Fibroblast of lung (primary cell): ENCODE data around the gene RNF112.

Experiments
- CTCF ChIP-seq, 2 donors: IDR thresholded peaks in 1 of 2; conservative IDR thresholded peaks in 1 of 2; 1 replicate in 1 of 2; 2 replicates in 1 of 2; pipeline ENCODE4 v1.5.1; 2011 to 2012; ENCODE audit warnings: low read length in 2 of 2, control low read depth in 1 of 2, inconsistent platforms in 1 of 2, low read depth in 1 of 2, mild to moderate bottlenecking in 1 of 2
- EZH2 ChIP-seq: IDR thresholded peaks from 2 replicates; pipeline ENCODE4 v1.5.1; 2012; ENCODE audit warnings: low read length, control low read depth, mild to moderate bottlenecking; ENCODE audit errors: missing control alignments

DNA sequence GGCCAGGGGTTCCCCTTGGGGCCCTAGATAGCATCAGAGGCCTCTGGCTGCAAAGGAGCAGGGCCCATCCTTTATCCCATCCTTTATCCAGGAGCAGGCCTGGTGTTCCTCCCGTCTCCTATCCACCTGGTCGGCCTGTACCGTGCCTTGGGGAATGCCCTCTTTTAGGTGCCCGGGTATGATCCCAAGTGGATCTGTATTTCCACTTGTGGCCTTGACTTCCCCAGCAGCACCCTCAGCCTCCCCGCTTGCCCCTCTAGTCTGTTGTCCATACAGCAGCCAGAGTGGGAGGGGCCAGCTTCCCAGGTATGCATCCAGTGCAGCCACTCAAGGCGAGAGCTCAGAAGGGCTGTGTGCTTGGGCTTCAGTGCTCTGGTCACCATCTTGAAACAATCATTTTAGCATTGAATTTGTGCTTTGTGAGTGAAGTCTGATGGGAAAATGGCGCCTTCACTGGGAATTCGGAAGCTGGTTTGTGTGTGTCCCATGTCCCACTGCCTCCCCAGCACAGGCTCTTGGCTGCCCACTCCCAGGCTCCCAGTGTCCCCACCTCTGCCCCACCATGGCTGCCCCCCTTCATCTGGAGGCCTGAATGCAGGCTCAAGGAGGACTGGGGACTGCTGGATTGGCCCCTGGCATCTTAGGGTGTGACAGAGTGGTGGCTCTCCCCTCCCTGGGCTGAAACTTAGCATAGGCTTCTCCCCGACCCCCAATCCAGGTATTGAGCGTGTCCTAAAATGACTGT is 3.3 kb upstream of the RNF112 start:
- TF ChIP-seq EZH2 (no peak), CTCF (conservative IDR thresholded peaks at IDR 0.05 in 1 of 2, IDR thresholded peaks at IDR 0.05 in 1 of 2; ENCODE audit: low read depth in 1 of 2, low read length in 2 of 2) (no peak)
